Adipose tissue (tissue), 3 donors: ENCODE measurements around the gene TRAF2. TPM values are rescaled to one million over a fixed set of nuclear protein-coding genes. Genes with fewer than 3 reads are reported as not detected.
"Not testable (repeated sequence)": the region's sequence is repeated elsewhere in the genome, so short reads cannot be mapped to it uniquely, and the experiment has no call there.

Experiments used
- H3K27ac ChIP-seq: one replicate; pipeline ENCODE4 v1.5.1; 2013; ENCODE audit warnings: low read depth, low read length
- WGBS, 3 donors: extraction: QIAGEN DNeasy Blood & Tissue Kit; methylation state at CpG; one replicate each; pipeline ENCODE4 v1.1.7; 2013; 5-methylcytosine and 5-hydroxymethylcytosine counted together
- polyA plus RNA-seq, 3 donors: library from polyadenylated mRNA; stranded (reverse); fragments of 200-250 nt; gene quantifications; one replicate each; pipeline ENCODE4 v1.2.3, GENCODE V29; 2013
- donor health status: healthy with polysubstance abuse.
- donor health status: Bipolar disorder and iron deficiency.
- donor health status: healthy.

The TRAF2 gene
- polyA plus RNA-seq, 3 donors: 4.0 to 7.2 (median 4.7) TPM

DNA sequence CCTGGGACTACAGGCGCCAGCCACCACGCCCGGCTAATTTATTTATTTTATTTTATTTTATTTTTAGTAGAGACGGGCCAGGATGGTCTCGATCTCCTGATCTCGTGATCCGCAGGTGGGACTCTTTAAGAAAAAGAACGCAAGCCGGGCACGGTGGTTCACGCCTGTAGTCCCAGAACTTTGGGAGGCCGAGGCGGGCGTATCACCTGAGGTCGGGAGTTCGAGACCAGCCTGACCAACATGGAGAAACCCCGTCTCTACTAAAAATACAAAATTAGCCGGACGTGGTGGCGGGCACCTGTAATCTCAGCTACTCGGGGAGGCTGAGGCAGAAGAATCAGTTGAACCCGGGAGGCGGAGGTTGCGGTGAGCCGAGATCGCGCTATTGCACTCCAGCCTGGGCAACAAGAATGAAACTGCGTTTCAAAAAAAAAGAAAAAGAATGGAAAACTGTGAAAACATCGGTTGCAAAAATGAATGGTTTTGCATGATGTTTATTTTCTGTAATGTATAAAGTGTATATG, 19.4 kb upstream of the TRAF2 start:
- WGBS, 3 donors: 78 to 84% (median 82%) methylated on average over 27 to 29 of the region's 29 CpGs
- not testable (repeated sequence) for H3K27ac ChIP-seq

DNA sequence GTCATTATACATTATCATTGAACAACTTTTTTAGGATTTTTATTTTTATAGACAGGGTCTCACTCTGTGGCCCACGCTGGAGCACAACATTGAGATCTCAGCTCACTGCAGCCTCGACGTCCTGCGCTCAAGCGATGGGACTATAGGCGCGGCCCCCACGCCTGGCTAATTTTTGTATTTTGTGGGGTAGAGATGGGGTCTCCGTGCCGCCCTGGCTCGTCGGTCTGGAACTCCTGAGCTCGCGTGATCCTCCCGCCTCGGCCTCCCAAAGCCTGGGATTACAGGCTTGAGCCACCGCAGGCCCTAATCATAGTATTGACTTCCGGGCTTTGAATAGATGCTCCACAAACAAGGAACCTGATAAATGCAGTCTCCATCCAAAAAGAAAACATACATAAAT, 18.8 kb upstream of the TRAF2 start:
- WGBS, 3 donors: 97 to 99% (median 98%) methylated on average over 18 of the region's 18 CpGs

DNA sequence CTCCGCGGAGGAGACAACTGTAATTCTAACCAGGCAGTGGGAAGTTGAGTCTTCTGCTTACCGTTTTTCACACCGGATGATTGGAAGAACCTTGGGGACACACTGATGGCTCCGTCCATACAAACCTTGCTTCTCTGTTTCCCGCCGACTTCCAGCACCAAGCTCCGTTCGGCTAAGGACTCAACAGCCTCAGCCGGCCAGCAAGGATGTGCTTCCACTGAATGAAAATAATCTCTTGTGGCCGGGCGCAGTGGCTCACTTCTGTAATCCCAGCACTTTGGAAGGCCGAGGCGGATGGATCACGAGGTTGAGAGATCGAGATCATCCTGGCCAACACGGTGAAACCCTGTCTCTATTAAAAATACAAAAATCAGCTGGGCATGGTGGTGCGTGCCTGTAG, 18.4 kb upstream of the TRAF2 start:
- 97 to 98% (median 98%) methylated on average over 18 of the region's 18 CpGs for WGBS, 3 donors
- H3K27ac ChIP-seq: no peak overlapping the region

More for the DNA sequence above, 18.8 kb upstream of the TRAF2 start:
- H3K27ac ChIP-seq: no peak overlapping the region

DNA sequence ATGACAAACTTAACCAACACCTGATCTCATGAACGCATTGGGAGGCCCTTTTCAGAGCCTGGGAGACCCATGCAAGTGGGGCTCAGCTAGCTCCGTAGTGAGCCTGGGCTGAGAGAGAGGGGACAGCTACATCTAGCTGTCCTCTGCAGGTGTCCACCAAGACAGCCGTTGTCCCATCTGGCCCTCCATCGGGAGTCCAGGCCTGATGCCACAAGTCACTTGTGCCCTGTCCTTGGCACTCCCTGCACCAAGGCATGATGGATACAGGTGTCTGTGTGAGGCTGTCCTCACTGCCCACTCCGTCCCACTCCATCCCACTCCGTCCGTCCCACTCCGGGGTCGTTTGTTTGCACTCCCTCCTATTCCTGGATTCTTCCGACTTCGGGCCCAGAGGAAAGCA, 17.7 kb upstream of the TRAF2 start:
- 91 to 96% (median 94%) methylated on average over 11 of the region's 11 CpGs for WGBS, 3 donors
- no peak overlapping the region for H3K27ac ChIP-seq

DNA sequence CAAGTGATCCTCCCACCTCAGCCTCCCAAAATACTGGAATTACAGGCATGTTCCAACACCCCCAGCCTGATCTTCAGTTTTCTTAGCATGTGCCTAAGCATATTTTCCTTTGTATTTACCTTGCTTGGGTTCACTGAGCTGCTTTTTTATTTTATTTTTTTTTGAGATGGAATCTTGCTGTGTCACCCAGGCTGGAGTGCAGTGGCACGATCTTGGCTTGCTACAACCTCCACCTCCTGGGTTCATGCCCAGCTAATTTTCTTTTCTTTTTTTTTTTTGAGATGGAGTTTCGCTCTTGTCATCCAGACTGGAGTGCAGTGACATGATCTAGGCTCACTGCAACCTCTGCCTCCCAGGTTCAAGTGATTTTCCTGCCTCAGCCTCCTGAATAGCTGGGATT, 16.7 kb upstream of the TRAF2 start:
- H3K27ac ChIP-seq: not testable (repeated sequence)
- WGBS, 3 donors: 88 to 90% (median 89%) methylated on average over 2 of the region's 2 CpGs

DNA sequence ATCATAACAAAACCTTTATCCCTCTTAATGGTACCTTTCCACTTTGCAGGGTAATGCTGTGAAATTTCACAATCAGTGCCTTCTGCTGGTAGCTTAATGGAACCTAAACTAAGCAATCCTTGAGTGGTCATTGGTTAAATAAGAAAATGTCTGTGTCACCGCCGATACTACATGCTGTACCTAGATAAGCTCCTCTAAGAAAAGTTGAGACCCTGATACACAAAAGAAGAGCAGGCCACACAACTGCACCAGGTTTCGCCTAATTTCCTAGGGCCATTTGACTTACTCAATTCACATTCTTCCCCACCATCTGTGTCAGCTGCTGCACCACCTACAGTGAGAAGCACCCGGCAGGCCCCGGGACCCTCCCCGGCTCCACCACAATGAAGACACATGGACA, 11.2 kb upstream of the TRAF2 start:
- no peak overlapping the region for H3K27ac ChIP-seq
- 94 to 98% (median 96%) methylated on average over 6 of the region's 6 CpGs for WGBS, 3 donors

DNA sequence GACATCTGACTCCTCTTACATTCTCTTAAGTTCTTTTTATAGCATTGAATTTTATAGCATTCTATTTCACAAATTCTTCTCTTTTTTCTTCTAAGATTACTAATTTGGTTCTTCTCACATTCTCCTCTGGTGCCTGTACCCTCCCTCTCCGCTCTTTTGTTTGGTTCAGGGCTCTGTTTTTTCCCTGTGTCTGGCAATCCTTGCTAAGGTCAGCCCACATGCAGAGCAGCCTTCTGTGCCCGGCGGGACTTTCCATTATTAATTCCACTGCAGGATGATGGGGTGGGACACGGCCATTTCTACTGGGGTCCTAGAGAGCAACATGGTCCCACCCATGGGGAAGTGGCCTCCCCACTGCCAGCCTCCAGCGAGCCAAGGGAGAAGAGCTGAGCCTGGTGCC, 9.8 kb upstream of the TRAF2 start:
- 82 to 85% (median 85%) methylated on average over 5 of the region's 5 CpGs for WGBS, 3 donors
- no peak overlapping the region for H3K27ac ChIP-seq

DNA sequence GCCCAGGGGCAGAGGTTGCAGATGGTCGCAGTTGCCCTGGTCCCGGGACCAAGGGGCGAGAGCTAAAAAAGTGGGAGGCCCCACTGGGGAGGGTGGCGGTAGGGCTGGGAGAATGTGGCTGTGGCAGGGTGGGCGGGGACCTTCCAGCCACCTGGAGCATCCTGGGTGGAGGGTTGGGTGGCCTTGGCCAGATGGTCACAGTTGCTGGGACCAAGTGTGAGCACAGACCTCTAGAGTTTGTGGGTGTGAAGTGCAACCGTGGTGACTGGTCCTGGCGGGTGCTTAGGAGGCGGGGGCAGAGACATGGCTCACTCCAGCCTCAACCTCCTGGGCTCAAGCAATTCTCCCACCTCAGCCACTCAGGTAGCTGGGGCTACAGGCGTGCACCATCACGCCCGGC, 5.7 kb upstream of the TRAF2 start:
- WGBS, 3 donors: 81 to 87% (median 84%) methylated on average over 11 of the region's 11 CpGs
- no peak overlapping the region for H3K27ac ChIP-seq

DNA sequence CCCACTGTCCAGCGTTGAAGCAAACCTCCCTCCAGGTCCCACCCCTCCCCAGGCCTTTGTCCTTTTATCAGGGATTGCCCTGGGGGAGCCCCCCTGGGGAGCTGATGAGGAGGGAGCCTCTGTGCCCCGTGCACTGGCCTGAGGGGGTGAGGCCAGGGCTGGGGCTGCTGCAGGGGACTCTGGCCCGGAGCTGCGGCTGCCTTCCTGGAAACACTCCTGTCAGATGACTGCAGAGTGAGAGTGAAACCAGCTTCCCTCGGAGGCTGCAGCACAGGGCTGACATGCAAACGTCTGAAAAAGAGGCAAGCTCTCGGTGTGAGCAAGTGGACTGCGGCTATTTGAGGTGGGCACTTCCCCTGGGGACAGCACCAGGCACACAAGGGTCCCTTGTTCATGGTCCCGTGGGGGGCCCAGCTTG, 4.6 kb upstream of the TRAF2 start:
- 13 to 27% (median 13%) methylated on average over 9 of the region's 9 CpGs for WGBS, 3 donors
- H3K27ac ChIP-seq: no peak overlapping the region

DNA sequence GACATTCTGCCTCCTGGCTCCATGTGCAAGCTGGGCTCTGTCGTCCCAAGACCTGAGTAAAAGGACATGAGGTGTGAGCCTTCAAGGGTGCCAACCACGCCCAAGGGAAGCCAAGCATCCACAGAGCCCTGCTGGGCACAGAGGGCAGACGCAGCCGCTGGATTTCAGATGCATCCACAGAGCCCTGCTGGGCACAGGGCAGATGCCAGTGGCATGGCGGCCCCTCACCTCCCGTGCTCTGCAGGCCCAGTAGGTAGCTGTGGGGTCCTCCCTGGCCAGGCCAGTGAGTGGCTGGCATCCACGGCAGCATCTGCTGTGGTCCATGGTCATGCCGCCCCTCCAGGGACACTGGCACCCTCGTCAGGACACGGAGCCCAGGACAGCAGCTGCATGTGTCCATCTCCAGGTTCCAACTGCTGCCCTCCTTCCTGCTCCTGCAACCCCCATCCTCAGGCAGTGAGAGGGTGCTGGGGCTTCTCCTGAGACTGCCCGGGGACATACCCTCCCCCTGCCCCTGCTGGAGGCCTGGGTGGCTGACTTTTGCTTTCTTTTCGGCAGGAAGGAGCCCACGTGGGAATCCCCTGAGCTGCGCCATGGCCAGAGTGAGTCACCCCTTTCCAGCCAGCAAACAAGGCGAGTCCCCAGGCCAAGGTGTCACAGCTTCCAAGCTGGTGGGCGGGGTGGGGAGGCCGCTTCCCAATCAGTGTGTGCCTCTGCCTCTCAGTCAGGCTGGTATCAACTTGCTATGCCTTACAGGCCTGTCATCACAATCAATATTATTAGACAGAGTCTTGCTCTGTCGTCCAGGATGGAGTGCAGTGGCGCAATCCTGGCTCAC, 4.0 kb upstream of the TRAF2 start:
- H3K27ac ChIP-seq: no peak overlapping the region
- WGBS, 3 donors: 42 to 64% (median 44%) methylated on average over 19 of the region's 19 CpGs

DNA sequence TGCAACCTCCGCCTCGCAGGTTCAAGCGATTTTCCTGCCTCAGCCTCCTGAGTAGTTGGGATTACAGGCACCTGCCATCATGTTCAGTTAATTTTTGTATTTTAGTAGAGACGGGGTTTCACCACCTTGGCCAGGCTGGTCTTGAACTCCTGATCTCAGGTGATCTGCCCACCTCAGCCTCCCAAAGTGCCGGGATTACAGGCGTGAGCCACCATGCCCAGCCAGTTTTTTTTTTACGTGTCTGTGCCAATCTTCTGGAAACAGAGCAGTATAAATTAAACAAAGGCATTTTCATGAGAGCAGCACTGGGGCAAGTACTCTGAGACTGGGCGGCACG, 3.4 kb upstream of the TRAF2 start:
- H3K27ac ChIP-seq: not testable (repeated sequence)
- WGBS, 3 donors: 77 to 94% (median 83%) methylated on average over 9 of the region's 9 CpGs

DNA sequence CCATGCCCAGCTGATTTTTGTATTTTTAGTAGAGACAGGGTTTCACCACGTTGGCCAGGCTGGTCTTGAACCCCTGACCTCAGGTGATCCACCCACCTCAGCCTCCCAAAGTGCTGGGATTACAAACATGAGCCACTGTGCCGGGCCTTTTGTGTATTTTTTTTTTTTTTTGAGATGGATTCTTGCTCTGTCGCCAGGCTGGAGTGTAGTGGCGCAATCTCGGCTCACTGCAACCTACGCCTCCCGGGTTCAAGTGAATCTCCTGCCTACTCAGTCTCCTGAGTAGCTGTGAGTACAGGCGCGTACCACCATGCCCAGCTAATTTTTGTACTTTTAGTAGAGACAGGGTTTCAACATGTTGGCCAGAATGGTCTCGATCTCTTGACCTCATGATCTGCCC, 2.6 kb upstream of the TRAF2 start:
- 79 to 94% (median 81%) methylated on average over 10 of the region's 10 CpGs for WGBS, 3 donors
- H3K27ac ChIP-seq: not testable (repeated sequence)

DNA sequence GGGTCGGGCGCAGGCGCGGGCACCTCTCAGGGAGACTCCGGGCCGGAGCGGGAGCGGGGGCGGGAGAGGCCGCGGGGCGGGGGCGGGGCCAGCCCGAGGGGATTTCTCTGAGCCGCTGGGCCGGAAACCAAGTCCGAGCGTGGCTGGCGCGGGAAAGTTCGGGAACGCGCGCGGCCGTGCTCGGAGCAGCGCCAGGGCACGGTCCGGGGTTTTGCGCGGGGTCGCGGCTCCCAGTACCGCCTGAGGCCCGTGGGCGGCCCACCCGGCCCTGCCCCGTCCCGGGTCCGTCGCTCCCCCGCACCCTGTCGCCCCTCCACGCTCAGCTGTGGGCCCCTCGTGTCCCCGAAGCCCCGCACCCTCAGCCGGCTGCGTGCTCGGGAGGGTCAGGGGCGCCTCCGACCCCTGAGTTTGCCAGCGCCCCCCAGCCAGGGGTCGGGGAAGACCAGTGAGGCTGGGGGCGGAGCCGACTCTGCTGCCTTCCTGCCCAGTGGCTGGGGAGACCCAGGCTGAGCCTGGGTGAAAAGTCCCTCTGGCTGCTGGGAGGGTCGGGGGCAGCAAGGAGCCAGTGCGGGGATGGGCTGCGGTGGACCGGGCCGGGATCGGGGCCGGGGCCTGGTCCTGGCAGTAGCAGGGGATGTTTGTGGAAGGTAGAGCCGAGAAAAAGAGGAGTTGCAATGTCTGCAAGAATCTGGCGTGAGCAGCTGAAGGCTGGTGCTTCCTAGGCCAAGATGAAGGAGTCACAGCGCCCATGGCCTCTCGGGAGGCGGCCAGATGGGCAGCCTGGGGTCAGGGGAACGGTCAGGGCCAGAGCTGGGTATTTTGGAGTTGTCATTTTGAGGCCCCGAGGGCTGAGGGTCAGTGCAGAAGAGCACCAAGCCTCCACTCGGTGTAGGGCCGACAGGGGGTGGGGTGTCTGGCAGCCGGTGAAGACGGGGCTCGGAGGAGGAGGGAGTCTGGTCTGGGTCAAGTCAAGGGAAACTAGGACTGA, 588 bp downstream of the TRAF2 start:
- WGBS, 3 donors: 1% methylated on average over 51 to 76 of the region's 76 CpGs
- H3K27ac ChIP-seq: no peak overlapping the region

DNA sequence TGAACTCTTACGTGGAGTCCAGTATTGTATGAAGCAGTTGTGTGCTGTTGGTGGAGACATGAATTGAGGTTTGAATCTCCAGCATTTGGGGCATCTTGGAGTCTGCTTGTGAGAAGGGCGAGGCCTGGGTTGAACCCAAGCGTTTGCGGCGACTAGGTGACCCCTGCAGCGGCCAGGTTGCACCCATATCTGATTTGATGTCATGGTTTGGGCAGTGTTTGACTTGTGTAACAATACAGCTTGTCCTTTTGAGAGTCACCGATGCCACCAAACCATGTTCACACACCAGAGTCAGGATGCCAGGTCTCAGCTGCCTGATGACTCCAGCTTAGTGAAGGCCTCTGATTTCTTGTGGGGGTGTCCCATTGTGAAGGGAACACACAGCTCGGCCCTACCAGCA, 2.1 kb downstream of the TRAF2 start:
- H3K27ac ChIP-seq: no peak overlapping the region
- 80 to 91% (median 88%) methylated on average over 8 of the region's 8 CpGs for WGBS, 3 donors

DNA sequence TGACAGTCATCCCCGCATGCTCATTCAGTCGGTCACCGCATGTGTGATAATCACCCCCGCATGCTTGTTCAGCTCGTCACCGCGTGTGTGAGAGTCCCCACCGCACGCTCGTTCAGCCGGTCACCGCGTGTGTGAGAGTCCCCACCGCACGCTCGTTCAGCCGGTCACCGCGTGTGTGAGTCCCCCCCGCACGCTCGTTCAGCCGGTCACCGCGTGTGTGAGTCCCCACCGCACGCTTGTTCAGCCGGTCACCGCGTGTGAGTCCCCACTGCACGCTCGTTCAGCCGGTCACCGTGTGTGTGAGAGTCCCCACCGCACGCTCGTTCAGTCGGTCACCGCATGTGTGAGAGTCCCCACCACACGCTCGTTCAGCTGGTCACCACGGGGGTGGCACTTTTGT, 3.5 kb downstream of the TRAF2 start:
- H3K27ac ChIP-seq: no peak overlapping the region
- WGBS, 3 donors: 93 to 95% (median 94%) methylated on average over 40 to 42 of the region's 42 CpGs

DNA sequence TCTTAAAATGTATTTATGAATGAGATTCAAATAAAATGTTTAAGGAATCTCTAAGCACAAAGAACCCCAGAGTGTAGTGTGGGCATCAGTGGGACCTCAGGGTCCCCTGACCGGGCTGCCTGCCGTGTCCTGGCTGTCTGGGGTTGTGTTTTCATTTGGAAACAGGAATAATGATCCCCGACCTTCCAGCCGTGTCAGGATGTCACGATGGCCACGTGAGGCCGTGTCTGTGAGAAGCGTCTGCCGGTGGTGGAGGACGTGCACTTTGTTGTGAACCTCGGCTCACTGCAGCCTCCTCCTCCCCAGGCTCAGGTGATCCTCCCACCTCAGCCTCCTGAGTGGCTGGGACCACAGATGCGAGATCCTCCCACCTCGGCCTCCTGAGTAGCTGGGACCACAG, 4.3 kb downstream of the TRAF2 start:
- 85 to 87% (median 86%) methylated on average over 13 of the region's 13 CpGs for WGBS, 3 donors
- no peak overlapping the region for H3K27ac ChIP-seq

DNA sequence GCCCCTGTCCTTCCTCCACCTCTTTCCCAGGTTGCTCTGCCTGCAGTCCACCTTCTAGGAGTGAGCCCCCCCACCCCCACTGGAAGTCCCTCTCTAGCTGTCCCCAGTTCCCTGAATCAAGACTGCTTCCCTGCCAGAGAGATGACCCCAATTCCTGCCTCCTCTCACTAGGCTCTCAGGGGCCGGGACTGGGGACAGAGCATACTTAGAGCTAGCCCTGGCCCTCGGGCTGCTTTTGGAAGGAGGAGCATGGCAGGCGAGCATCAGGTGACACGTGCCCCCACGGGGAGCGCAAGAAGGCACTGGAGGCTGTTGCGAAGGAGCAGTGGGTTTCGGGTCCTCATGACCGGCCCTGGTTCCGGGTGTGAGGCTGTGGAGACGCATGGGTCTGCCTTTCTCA, 9.7 kb downstream of the TRAF2 start:
- no peak overlapping the region for H3K27ac ChIP-seq
- WGBS, 3 donors: 84 to 88% (median 85%) methylated on average over 11 of the region's 11 CpGs

DNA sequence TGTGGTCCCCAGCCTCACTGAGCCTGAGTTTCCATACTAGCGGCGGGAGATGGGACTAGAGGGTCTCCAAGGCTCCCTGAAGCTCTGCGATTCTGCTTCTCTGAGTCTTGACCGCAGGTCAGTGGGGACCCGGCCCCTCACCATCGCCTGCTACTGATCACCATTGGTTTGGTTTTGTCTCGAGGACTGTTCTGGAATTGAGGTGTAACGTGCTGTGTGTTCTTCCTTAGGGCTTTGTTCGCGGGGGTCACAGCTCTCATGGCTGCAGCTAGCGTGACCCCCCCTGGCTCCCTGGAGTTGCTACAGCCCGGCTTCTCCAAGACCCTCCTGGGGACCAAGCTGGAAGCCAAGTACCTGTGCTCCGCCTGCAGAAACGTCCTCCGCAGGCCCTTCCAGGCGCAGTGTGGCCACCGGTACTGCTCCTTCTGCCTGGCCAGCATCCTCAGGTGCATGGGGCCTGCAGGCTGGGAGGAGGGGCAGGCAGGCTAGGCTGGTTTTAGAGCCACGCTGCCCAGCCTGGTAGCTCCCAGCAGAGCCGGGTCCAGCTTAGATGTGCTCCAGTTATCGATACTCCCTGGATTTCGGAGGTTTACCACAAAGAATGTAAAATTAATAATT, 12.3 kb downstream of the TRAF2 start:
- H3K27ac ChIP-seq: no peak overlapping the region
- WGBS, 3 donors: 94 to 95% (median 95%) methylated on average over 21 of the region's 21 CpGs

DNA sequence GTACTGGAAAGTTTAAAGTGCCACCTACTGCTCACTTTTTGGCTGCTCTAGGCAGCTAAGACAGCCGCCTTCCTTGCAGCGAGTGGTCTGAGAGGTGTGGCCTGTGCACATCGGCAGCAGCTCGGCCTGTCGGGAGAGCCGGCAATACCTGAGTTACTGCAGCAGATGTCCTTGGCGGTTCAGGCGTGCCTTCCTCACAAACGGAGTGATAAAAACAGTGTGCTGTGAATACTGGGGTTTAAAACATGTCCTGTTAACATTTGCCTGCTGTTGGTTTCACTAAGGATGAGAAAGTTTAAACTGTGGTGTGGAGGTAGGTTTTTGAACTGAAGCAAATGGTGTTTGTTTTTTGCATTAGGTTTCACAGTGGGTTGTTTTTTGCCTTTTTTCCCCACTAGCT, 12.9 kb downstream of the TRAF2 start:
- no peak overlapping the region for H3K27ac ChIP-seq
- 63 to 81% (median 75%) methylated on average over 9 of the region's 9 CpGs for WGBS, 3 donors
